Lower lobe of right lung (tissue), 2 donors: ENCODE measurements around the gene PHF21A. TPM values are rescaled to one million over a fixed set of nuclear protein-coding genes. Genes with fewer than 3 reads are reported as not detected.

Experiments
- ATAC-seq, 2 donors: fragments of 200-7000 bp; cut with Tn5 transposase; one replicate each; pipeline ENCODE4 v1.9.1; 2020 to 2022; ENCODE audit warnings: mild to moderate bottlenecking in 2 of 2, moderate library complexity in 2 of 2
- DNase-seq: peaks from one replicate; pipeline ENCODE4 v3.0.0-alpha.2; 2020
- H3K27ac ChIP-seq: fragments of 200-600 bp; one replicate; pipeline ENCODE4 v1.8.0; 2022
- H3K27me3 ChIP-seq: fragments of 200-600 bp; one replicate; pipeline ENCODE4 v1.8.0; 2022; ENCODE audit warnings: low read depth
- H3K36me3 ChIP-seq: fragments of 200-600 bp; one replicate; pipeline ENCODE4 v1.8.0; 2022; ENCODE audit warnings: mild to moderate bottlenecking
- H3K4me1 ChIP-seq: fragments of 200-600 bp; one replicate; pipeline ENCODE4 v1.8.0; 2022
- H3K4me3 ChIP-seq: fragments of 200-600 bp; one replicate; pipeline ENCODE4 v1.8.0; 2022; ENCODE audit warnings: mild to moderate bottlenecking
- H3K9me3 ChIP-seq: fragments of 200-600 bp; one replicate; pipeline ENCODE4 v1.8.0; 2022
- CTCF ChIP-seq: fragments of 200-600 bp; IDR thresholded peaks from one replicate; pipeline ENCODE4 v1.8.0; 2022; ENCODE audit warnings: antibody characterized with exemption, mild to moderate bottlenecking
- intact Hi-C: fragments of 100-400 bp; cut with DNase I; formaldehyde crosslinking; loops from one replicate; pipeline ENCODE4 v1.11.0; 2022
- total RNA-seq: library from RNA; stranded (reverse); fragmentation: NEBNext Ultra II Directional; extraction: Animal tissue kit (Norgen Biotek cat#: 25700); gene quantifications from one replicate; pipeline ENCODE4 v1.2.1, GENCODE V29; 2021
- donor health status: DM: no; HTN: yes; CAD: no; lungs with severe emphysema.

Gene PHF21A
- total RNA-seq, 1 donor from 2014 or later = 48.4 TPM

- peak; percentile 64 to 73 for ATAC-seq
- no peak for TF ChIP-seq CTCF
- H3K4me1 ChIP-seq = peaks cover 42% of the 10 kb centered on the region
- no peaks in the 10 kb centered on the region for H3K36me3 ChIP-seq
- peak; percentile 87 for DNase-seq
- H3K27me3 ChIP-seq = peaks cover 26% of the 10 kb centered on the region
- no peaks in the 10 kb centered on the region for H3K9me3 ChIP-seq
- H3K4me3 ChIP-seq = peak overlapping the region; percentile 52
- intact Hi-C loops = no loop called here
- peak overlapping the region; percentile 77 for H3K27ac ChIP-seq
These were observed 199.5 kb downstream of the PHF21A start for GRCh38 chr11:45921561-45922424.

- TF ChIP-seq CTCF = no peak
- H3K27ac ChIP-seq = peak overlapping the region; percentile 77
- peaks cover 23% of the 10 kb centered on the region for H3K27me3 ChIP-seq
- peaks cover 4% of the 10 kb centered on the region for H3K36me3 ChIP-seq
- intact Hi-C loops = no loop called here
- ATAC-seq = no peak
- no peak overlapping the region for H3K4me3 ChIP-seq
- DNase-seq = peak; percentile 24
- peaks cover 52% of the 10 kb centered on the region for H3K4me1 ChIP-seq
- H3K9me3 ChIP-seq = no peaks in the 10 kb centered on the region
These were observed 200.4 kb downstream of the PHF21A start for GRCh38 chr11:45920531-45921477.

- ATAC-seq (no peak), DNase-seq (peak; percentile 35)
- Histone ChIP-seq H3K36me3 (peaks cover 12% of the 10 kb centered on the region), H3K4me3 (no peak overlapping the region), H3K27me3 (peaks cover 21% of the 10 kb centered on the region), H3K4me1 (peaks cover 52% of the 10 kb centered on the region), H3K27ac (no peak overlapping the region), H3K9me3 (no peaks in the 10 kb centered on the region)
- TF ChIP-seq CTCF = no peak
- intact Hi-C loops = no loop called here
These were observed 201.3 kb downstream of the PHF21A start for GRCh38 chr11:45919806-45920530.

GRCh38 chr11:45918962-45919675 lies 202.1 kb downstream of the PHF21A start:
- peak overlapping the region; percentile 95 for H3K27ac ChIP-seq
- no peak for TF ChIP-seq CTCF
- peaks cover 21% of the 10 kb centered on the region for H3K27me3 ChIP-seq
- peak overlapping the region; percentile 100 for H3K4me3 ChIP-seq
- DNase-seq = peak; percentile 23
- H3K4me1 ChIP-seq = peaks cover 52% of the 10 kb centered on the region
- H3K9me3 ChIP-seq = no peaks in the 10 kb centered on the region
- intact Hi-C loops = no loop called here
- peaks cover 20% of the 10 kb centered on the region for H3K36me3 ChIP-seq
- ATAC-seq = no peak
